Natural killer cell treated with Interleukin-12 subunit alpha and Interleukin-12 subunit beta and Interleukin-15 and Interleukin-18, amount 100 ng/mL, for 72 hours (primary cell): Measurements from ENCODE around the gene MYOCOS. TPM values are rescaled to one million over a fixed set of nuclear protein-coding genes. Genes with fewer than 3 reads are reported as not detected.
"Not testable (repeated sequence)": the region's sequence is repeated elsewhere in the genome, so short reads cannot be mapped to it uniquely, and the experiment has no call there.

Source experiments
- ATAC-seq, 2 donors: fragments of 150-1000 bp; cut with Tn5 transposase in 1 of 2; sonication (Bioruptor Pico), chemical (Tn5 transposase) in 1 of 2; 2 replicates each; pipeline ENCODE4 v1.10.0; 2021
- DNase-seq: peaks from one replicate; pipeline ENCODE4 v3.0.0; 2022; ENCODE audit warnings: low spot score
- H3K27ac Mint-ChIP-seq, 2 donors: 1 replicate in 1 of 2; 2 replicates in 1 of 2; pipeline ENCODE4 v1.8.0; 2022; ENCODE audit warnings: mixed read lengths in 2 of 2, mild to moderate bottlenecking in 1 of 2, moderate library complexity in 1 of 2
- H3K27me3 Mint-ChIP-seq, 2 donors: 1 replicate in 1 of 2; 2 replicates in 1 of 2; pipeline ENCODE4 v1.8.0; 2022; ENCODE audit warnings: mixed read lengths in 2 of 2
- H3K36me3 Mint-ChIP-seq: one replicate; pipeline ENCODE4 v1.8.0; 2022; ENCODE audit warnings: mixed read lengths
- H3K4me1 Mint-ChIP-seq, 2 donors: 1 replicate in 1 of 2; 2 replicates in 1 of 2; pipeline ENCODE4 v1.8.0; 2022; ENCODE audit warnings: low read depth in 2 of 2, mixed read lengths in 2 of 2, mild to moderate bottlenecking in 1 of 2
- H3K4me3 Mint-ChIP-seq: one replicate; pipeline ENCODE4 v1.8.0; 2022; ENCODE audit warnings: mixed read lengths
- H3K9me3 Mint-ChIP-seq: 2 replicates; pipeline ENCODE4 v1.8.0; 2022; ENCODE audit warnings: mixed read lengths
- total RNA-seq, 2 donors: library from RNA; stranded (reverse); gene quantifications; one replicate each; pipeline ENCODE4 v1.2.3, GENCODE V29; 2022

The MYOCOS gene
- total RNA-seq, 2 donors from 2014 or later, result 0.17 TPM; not detected in 1

GRCh38 chr1:171603042-171603441 is 19.0 kb upstream of the MYOCOS start:
- not testable (repeated sequence) for DNase-seq, H3K27me3 Mint-ChIP-seq, H3K4me3 Mint-ChIP-seq, ATAC-seq, H3K36me3 Mint-ChIP-seq, H3K9me3 Mint-ChIP-seq, H3K27ac Mint-ChIP-seq, H3K4me1 Mint-ChIP-seq

- Mint-ChIP-seq H3K4me1 (no peaks in the 10 kb centered on the region), H3K27ac (no peak overlapping the region), H3K9me3 (no peaks in the 10 kb centered on the region), H3K27me3 (no peaks in the 10 kb centered on the region), H3K36me3 (no peaks in the 10 kb centered on the region), H3K4me3 (no peak overlapping the region)
- ATAC-seq (no peak), DNase-seq (no peak)
Observed at GRCh38 chr1:171606402-171606941, 15.6 kb upstream of the MYOCOS start.

GRCh38 chr1:171610385-171610784 is 11.7 kb upstream of the MYOCOS start:
- ATAC-seq (no peak), DNase-seq (no peak)
- H3K9me3 Mint-ChIP-seq, result no peaks in the 10 kb centered on the region
- no peaks in the 10 kb centered on the region for H3K36me3 Mint-ChIP-seq
- H3K27me3 Mint-ChIP-seq, result no peaks in the 10 kb centered on the region
- no peak overlapping the region for H3K27ac Mint-ChIP-seq
- no peaks in the 10 kb centered on the region for H3K4me1 Mint-ChIP-seq
- no peak overlapping the region for H3K4me3 Mint-ChIP-seq

- no peak for DNase-seq
- Mint-ChIP-seq H3K27me3 (no peaks in the 10 kb centered on the region), H3K4me3 (no peak overlapping the region), H3K4me1 (no peaks in the 10 kb centered on the region), H3K27ac (no peak overlapping the region), H3K36me3 (no peaks in the 10 kb centered on the region), H3K9me3 (no peaks in the 10 kb centered on the region)
- ATAC-seq, result no peak
Observed at GRCh38 chr1:171611306-171611705, 10.7 kb upstream of the MYOCOS start.

GRCh38 chr1:171613282-171613681 is 8.8 kb upstream of the MYOCOS start:
- Mint-ChIP-seq H3K4me3 (no peak overlapping the region), H3K9me3 (no peaks in the 10 kb centered on the region), H3K27me3 (peaks cover 0 to 14% of the 10 kb centered on the region in 2 donors), H3K4me1 (no peaks in the 10 kb centered on the region), H3K27ac (no peak overlapping the region), H3K36me3 (no peaks in the 10 kb centered on the region)
- DNase-seq (no peak), ATAC-seq (no peak)

GRCh38 chr1:171615122-171615906 is 6.7 kb upstream of the MYOCOS start:
- H3K36me3 Mint-ChIP-seq, H3K4me3 Mint-ChIP-seq, ATAC-seq, H3K9me3 Mint-ChIP-seq, DNase-seq, H3K4me1 Mint-ChIP-seq, H3K27ac Mint-ChIP-seq: not testable (repeated sequence)
- H3K27me3 Mint-ChIP-seq, result peaks cover 3 to 14% of the 10 kb centered on the region in 2 donors

- Mint-ChIP-seq H3K27ac (no peak overlapping the region), H3K27me3 (peaks cover 3 to 14% of the 10 kb centered on the region in 2 donors), H3K4me3 (no peak overlapping the region), H3K9me3 (no peaks in the 10 kb centered on the region), H3K4me1 (no peaks in the 10 kb centered on the region), H3K36me3 (no peaks in the 10 kb centered on the region)
- DNase-seq (no peak), ATAC-seq (no peak)
Observed at GRCh38 chr1:171616586-171616985, 5.5 kb upstream of the MYOCOS start.

- Mint-ChIP-seq H3K27me3 (peaks cover 3 to 4% of the 10 kb centered on the region in 2 donors), H3K4me1 (no peaks in the 10 kb centered on the region), H3K9me3 (no peaks in the 10 kb centered on the region), H3K4me3 (no peak overlapping the region), H3K27ac (no peak overlapping the region), H3K36me3 (no peaks in the 10 kb centered on the region)
- ATAC-seq (peak in 1 of 2 donors; percentile 20), DNase-seq (no peak)
Observed at GRCh38 chr1:171623651-171624331, 1.7 kb downstream of the MYOCOS start.

GRCh38 chr1:171625225-171625624 is 3.2 kb downstream of the MYOCOS start:
- Mint-ChIP-seq H3K36me3 (no peaks in the 10 kb centered on the region), H3K4me1 (no peaks in the 10 kb centered on the region), H3K27me3 (peaks cover 9 to 17% of the 10 kb centered on the region in 2 donors), H3K4me3 (no peak overlapping the region), H3K9me3 (no peaks in the 10 kb centered on the region), H3K27ac (no peak overlapping the region)
- DNase-seq, result no peak
- ATAC-seq, result no peak

- H3K4me3 Mint-ChIP-seq, result no peak overlapping the region
- no peaks in the 10 kb centered on the region for H3K9me3 Mint-ChIP-seq
- no peak for DNase-seq
- no peaks in the 10 kb centered on the region for H3K36me3 Mint-ChIP-seq
- no peaks in the 10 kb centered on the region for H3K4me1 Mint-ChIP-seq
- peaks cover 12 to 25% of the 10 kb centered on the region in 2 donors for H3K27me3 Mint-ChIP-seq
- no peak overlapping the region for H3K27ac Mint-ChIP-seq
- no peak for ATAC-seq
Observed at GRCh38 chr1:171627020-171627419, 5.0 kb downstream of the MYOCOS start.

- Mint-ChIP-seq H3K4me1 (no peaks in the 10 kb centered on the region), H3K4me3 (no peak overlapping the region), H3K36me3 (no peaks in the 10 kb centered on the region), H3K27me3 (peaks cover 16 to 25% of the 10 kb centered on the region in 2 donors), H3K9me3 (no peaks in the 10 kb centered on the region), H3K27ac (no peak overlapping the region)
- ATAC-seq, result no peak
- no peak for DNase-seq
Observed at GRCh38 chr1:171628225-171628624, 6.2 kb downstream of the MYOCOS start.

- Mint-ChIP-seq H3K4me1 (no peaks in the 10 kb centered on the region), H3K36me3 (no peaks in the 10 kb centered on the region), H3K4me3 (no peak overlapping the region), H3K27me3 (peaks cover 3 to 5% of the 10 kb centered on the region in 2 donors), H3K27ac (no peak overlapping the region), H3K9me3 (no peaks in the 10 kb centered on the region)
- DNase-seq (no peak), ATAC-seq (no peak)
Observed at GRCh38 chr1:171635661-171636060, 13.6 kb downstream of the MYOCOS start.

GRCh38 chr1:171636141-171636540 is 14.1 kb downstream of the MYOCOS start:
- Mint-ChIP-seq H3K4me3 (no peak overlapping the region), H3K27me3 (peaks cover 0 to 5% of the 10 kb centered on the region in 2 donors), H3K36me3 (no peaks in the 10 kb centered on the region), H3K9me3 (no peaks in the 10 kb centered on the region), H3K27ac (no peak overlapping the region), H3K4me1 (no peaks in the 10 kb centered on the region)
- ATAC-seq (peak in 1 of 2 donors; percentile 15), DNase-seq (no peak)

GRCh38 chr1:171637928-171638576 is 16.0 kb downstream of the MYOCOS start:
- H3K36me3 Mint-ChIP-seq, result no peaks in the 10 kb centered on the region
- ATAC-seq (no peak), DNase-seq (no peak)
- H3K9me3 Mint-ChIP-seq, result no peaks in the 10 kb centered on the region
- peaks cover 0 to 3% of the 10 kb centered on the region in 2 donors for H3K27me3 Mint-ChIP-seq
- H3K4me3 Mint-ChIP-seq, result no peak overlapping the region
- no peak overlapping the region for H3K27ac Mint-ChIP-seq
- H3K4me1 Mint-ChIP-seq, result no peaks in the 10 kb centered on the region
